ENCODE measurements around the gene TRMT6.

Gene TRMT6

DNA sequence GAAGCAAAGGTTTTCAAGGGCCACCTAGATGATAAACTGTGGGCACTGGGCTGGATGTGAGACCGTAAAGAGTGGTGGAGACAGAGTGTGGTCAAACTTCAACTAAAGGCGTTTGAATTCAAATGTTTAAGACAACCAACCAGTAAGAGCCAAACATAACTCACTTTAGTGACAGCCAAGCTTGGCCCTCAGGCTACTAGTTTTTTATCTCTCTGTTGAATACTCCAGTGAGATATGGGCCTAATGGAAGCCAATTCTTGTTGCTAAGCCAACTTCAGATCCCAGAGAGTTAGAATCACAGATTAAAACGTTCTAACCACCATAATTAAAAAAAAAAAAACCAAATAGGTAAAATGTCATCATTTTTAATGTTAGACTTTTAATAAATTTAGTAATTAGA is 57.3 kb downstream of the TRMT6 start:
- DNase-seq, result no peak

DNA sequence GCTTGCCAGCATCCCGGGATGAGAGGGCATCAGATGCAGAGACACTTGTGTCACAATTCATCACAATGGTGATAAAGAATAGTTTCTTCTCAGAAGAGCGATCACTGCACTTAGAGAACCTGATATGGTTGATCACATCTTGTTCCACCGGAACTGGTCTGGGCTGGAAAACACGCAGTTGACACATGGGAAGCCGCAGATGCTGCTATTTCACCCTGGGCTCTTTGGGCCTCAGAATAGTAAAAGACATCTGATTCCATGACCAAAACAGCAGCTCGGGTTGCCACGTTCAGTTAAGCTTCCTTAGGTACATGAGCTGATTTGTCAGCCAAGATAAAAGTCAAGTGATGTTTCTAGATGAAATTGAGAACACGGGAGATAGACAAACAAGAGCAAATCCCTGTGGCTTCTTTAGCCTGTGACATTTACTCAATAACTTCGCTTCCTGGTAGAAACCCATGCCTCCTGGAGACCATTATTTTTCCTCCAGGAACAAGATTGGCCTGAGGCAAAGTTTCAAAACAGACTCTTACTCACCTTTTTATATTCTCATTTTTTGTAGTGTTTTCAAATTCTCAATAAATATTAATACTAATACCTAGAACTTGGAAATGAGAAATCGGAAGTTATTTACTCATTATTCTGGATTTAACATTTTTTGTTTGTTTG is 59.4 kb downstream of the TRMT6 start:
- DNase-seq, result no peak

DNA sequence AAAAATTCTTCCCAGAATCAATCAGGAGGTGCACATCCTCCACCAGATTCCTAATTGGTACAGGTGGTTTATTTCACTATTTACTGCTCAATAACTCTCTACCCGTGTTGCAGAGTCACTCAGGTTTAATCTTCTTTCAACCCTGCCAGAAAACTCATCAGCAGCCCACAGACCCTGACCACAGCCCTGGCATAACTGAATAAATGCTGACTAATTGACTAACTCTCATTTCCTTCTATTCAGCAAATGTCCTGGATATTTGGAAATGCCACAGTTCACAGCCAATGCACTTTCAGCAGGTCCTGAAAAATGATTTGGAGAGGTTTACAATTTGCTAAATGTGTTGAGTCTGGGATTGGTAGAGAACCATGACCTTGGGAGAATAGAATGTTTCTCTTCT is 62.3 kb downstream of the TRMT6 start:
- DNase-seq, result no peak

DNA sequence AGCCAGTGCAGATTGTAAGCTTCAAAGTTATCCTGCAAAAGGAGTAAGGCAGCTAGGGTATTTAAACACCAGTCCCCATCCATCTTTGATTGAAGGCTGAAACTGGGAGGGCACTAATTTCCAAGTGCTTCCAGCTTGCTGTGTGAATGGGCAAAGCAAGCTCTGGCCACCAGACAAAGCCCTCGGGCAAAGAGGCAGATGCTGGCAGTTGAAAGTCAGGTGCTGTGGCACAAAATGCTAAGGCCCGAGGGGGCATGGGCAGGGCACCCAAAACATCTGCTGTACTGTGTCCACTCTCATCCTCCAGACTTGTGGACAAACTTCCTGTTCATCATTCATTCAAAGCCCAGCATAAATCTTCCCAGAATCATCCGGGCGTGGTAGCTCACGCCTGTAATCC is 62.9 kb downstream of the TRMT6 start:
- DNase-seq, result no peak

Measured in cortex of kidney (tissue), 1 donor.